BE2C (cell line): ENCODE measurements around the gene CPT1C. TPM values are rescaled to one million over a fixed set of nuclear protein-coding genes. Genes with fewer than 3 reads are reported as not detected.

Source experiments
- DNase-seq: peaks from one replicate; pipeline ENCODE4 v3.0.0-alpha.2; 2020
- H3K27me3 ChIP-seq: fragments of 250-450 bp; sonication (Bioruptor Pico); 2 replicates; pipeline ENCODE4 v1.5.1; 2020; ENCODE audit warnings: mild to moderate bottlenecking
- H3K36me3 ChIP-seq: fragments of 250-450 bp; sonication (Bioruptor Pico); 2 replicates; pipeline ENCODE4 v1.5.1; 2020; ENCODE audit warnings: mild to moderate bottlenecking
- H3K4me1 ChIP-seq: fragments of 250-450 bp; sonication (Bioruptor Pico); 2 replicates; pipeline ENCODE4 v1.5.1; 2020
- H3K4me3 ChIP-seq: 2 replicates; pipeline ENCODE4 v1.5.1; 2011; ENCODE audit warnings: low read depth, low read length
- H3K9me3 ChIP-seq: fragments of 250-450 bp; sonication (Bioruptor Pico); 2 replicates; pipeline ENCODE4 v1.5.1; 2020
- polyA plus RNA-seq: library from polyadenylated mRNA; unstranded; fragments of >200 nt; gene quantifications from one replicate; pipeline ENCODE4 v1.2.1, GENCODE V29; 2012; ENCODE audit warnings: low read depth, missing spikeins; ENCODE audit not compliant: insufficient read length, insufficient read depth
- TF ChIP-seq, protein P1 (sequence below): IDR thresholded peaks from 2 replicates; pipeline ENCODE4 v1.5.1; 2012; ENCODE audit warnings: mild to moderate bottlenecking, low read depth, low read length

Gene CPT1C
- polyA plus RNA-seq: 45.4 TPM

GRCh38 chr19:49690656-49691242, at the start of gene CPT1C:
TSS of gene CPT1C (plus strand) at chr19:49691116. CDS start at chr19:49692253, 1,137 bp downstream.
- peaks cover 5% of the 10 kb centered on the region; the same call in 1 of the 2 replicates for H3K4me1 ChIP-seq
- H3K36me3 ChIP-seq: peaks cover 10% of the 10 kb centered on the region
- peaks cover 11% of the 10 kb centered on the region; the same call in 1 of the 2 replicates for H3K27me3 ChIP-seq
- DNase-seq: peak; percentile 88
- H3K4me3 ChIP-seq: peak within 1 kb of the TSS; percentile 66
- H3K9me3 ChIP-seq: no peaks in the 10 kb centered on the region
- TF ChIP-seq, protein P1, sequence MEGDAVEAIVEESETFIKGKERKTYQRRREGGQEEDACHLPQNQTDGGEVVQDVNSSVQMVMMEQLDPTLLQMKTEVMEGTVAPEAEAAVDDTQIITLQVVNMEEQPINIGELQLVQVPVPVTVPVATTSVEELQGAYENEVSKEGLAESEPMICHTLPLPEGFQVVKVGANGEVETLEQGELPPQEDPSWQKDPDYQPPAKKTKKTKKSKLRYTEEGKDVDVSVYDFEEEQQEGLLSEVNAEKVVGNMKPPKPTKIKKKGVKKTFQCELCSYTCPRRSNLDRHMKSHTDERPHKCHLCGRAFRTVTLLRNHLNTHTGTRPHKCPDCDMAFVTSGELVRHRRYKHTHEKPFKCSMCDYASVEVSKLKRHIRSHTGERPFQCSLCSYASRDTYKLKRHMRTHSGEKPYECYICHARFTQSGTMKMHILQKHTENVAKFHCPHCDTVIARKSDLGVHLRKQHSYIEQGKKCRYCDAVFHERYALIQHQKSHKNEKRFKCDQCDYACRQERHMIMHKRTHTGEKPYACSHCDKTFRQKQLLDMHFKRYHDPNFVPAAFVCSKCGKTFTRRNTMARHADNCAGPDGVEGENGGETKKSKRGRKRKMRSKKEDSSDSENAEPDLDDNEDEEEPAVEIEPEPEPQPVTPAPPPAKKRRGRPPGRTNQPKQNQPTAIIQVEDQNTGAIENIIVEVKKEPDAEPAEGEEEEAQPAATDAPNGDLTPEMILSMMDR: no peak

GRCh38 chr19:49641688-49642491, 49.0 kb upstream of the CPT1C start, which contains the start of gene SCAF1:
TSS of gene SCAF1 (plus strand) at chr19:49642209. CDS start at chr19:49645027, 2,818 bp downstream.
- TF ChIP-seq, protein P1: no peak
- Histone ChIP-seq H3K36me3 (peaks cover 16% of the 10 kb centered on the region), H3K9me3 (no peaks in the 10 kb centered on the region), H3K4me1 (peaks cover 8% of the 10 kb centered on the region), H3K4me3 (peak within 1 kb of the TSS; percentile 84), H3K27me3 (no peaks in the 10 kb centered on the region)
- peak; percentile 99 for DNase-seq

DNA sequence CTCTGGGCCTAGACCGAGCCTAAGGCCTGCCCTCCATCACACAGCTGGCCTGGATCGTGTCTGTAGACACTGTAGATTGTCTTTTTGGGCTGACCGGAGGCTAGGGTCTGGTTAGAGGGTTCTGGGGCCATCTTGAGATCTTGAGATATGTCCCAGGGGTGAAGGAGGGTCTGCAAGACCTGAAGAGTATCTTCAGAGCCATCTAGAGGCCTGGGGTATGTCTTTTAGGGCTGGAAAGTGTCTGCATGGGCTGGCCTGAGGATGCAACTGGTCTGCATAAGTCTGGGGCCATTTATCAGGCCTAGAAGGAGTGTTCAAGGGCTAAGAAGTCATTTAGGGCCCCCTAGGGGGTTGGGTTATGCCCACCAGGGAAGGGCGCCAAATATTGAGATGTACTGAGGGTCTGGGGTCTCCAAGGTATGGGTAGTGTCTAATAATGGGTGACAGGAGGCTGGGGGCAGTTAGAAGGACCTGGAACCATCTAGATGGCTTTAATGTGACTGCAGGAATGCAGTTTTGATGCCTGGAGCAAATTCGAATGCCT, 48.4 kb upstream of the CPT1C start:
- H3K4me1 ChIP-seq: peaks cover 8% of the 10 kb centered on the region
- no peak for DNase-seq
- TF ChIP-seq, protein P1: no peak
- H3K9me3 ChIP-seq: no peaks in the 10 kb centered on the region
- no peaks in the 10 kb centered on the region for H3K27me3 ChIP-seq
- H3K36me3 ChIP-seq: peaks cover 23% of the 10 kb centered on the region
- peak overlapping the region; percentile 84 for H3K4me3 ChIP-seq

GRCh38 chr19:49643466-49643865, 47.5 kb upstream of the CPT1C start:
- no peak for DNase-seq
- TF ChIP-seq, protein P1: no peak
- Histone ChIP-seq H3K4me3 (no peak overlapping the region), H3K4me1 (peaks cover 8% of the 10 kb centered on the region), H3K27me3 (no peaks in the 10 kb centered on the region), H3K9me3 (no peaks in the 10 kb centered on the region), H3K36me3 (peaks cover 24% of the 10 kb centered on the region)

DNA sequence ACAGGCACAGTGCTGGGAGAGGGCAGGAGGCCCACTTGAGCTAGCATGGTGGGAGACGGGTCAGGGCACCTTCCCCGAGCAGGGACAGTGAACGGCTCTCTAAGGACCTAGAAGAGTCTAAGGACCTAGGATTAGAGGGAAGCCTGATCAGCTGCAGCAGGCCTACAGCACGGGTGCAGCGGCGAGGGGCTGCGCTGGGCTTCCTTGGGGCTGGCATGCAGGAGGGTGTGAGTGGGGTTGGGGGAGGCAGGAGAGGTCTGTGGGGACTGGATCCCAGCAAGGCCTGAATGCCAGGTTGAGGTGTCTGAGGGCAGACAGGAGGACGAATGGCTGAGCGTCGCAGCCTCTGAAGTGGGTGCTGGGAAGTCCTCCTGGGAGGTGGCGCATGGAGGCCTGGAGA, 45.3 kb upstream of the CPT1C start:
- H3K36me3 ChIP-seq: peaks cover 40% of the 10 kb centered on the region
- H3K27me3 ChIP-seq: no peaks in the 10 kb centered on the region
- peaks cover 8% of the 10 kb centered on the region for H3K4me1 ChIP-seq
- H3K9me3 ChIP-seq: no peaks in the 10 kb centered on the region
- TF ChIP-seq, protein P1: no peak
- no peak overlapping the region for H3K4me3 ChIP-seq
- DNase-seq: no peak
